HCT116 (cell line): ENCODE results near the gene UPK2. TPM values are rescaled to one million over a fixed set of nuclear protein-coding genes. Genes with fewer than 3 reads are reported as not detected.

ENCODE experiments used
- ATAC-seq: fragments of 200-7000 bp; cut with Tn5 transposase; 2 replicates; pipeline ENCODE4 v1.9.1; 2020; ENCODE audit warnings: mild to moderate bottlenecking, moderate library complexity
- BruUV-seq: library from RNA; stranded (reverse); fragments of 400-500 nt; replicated peaks from 2 replicates; lab custom pipeline; 2021; lab: Mats Ljungman, UMichigan
- CTCF ChIA-PET: fragments of 300-600 bp; sonication (Branson Sonifier 250); formaldehyde crosslinking; loops from one replicate; lab custom pipeline; 2021; ENCODE audit warnings: antibody characterized with exemption; lab: Charles Lee
- POLR2A ChIA-PET: fragments of 300-600, 350-600 bp; sonication (Branson Sonifier 250); formaldehyde crosslinking; loops from one replicate; lab custom pipeline; 2021; ENCODE audit warnings: antibody characterized with exemption; lab: Charles Lee
- RAD21 ChIA-PET, 2 experiments: fragments of 300-600 bp; sonication (Branson Sonifier 250); formaldehyde crosslinking; loops; one replicate each; lab custom pipeline; 2023; ENCODE audit warnings: low total read pairs in 2 of 2; ENCODE audit not compliant: uncharacterized antibody in 2 of 2, unreplicated experiment in 2 of 2, low non-redundant PET in 1 of 2; lab: Charles Lee
- DNase-seq: peaks from one replicate; pipeline ENCODE4 v3.0.0-alpha.2; 2010; ENCODE audit warnings: low read depth, low spot score
- H2AFZ ChIP-seq: fragments of 200-600 bp; shearing (Covaris generic), sonication (generic); 2 replicates; pipeline ENCODE4 v1.6.1; 2017; ENCODE audit warnings: low read depth, mixed run types, mixed read lengths, antibody characterized with exemption, low read length; ENCODE audit not compliant: poor library complexity, severe bottlenecking
- H3K27ac ChIP-seq: 2 replicates; pipeline ENCODE4 v1.5.1; 2012; ENCODE audit warnings: low read depth, low read length
- H3K27me3 ChIP-seq: fragments of 200-600 bp; sonication (generic); 2 replicates; pipeline ENCODE4 v1.6.1; 2016; ENCODE audit warnings: mixed run types, low read length, mixed read lengths; ENCODE audit not compliant: insufficient read depth
- H3K36me3 ChIP-seq, 2 experiments: fragments of 200-500 bp in 1 of 2; fragments of 200-600 bp in 1 of 2; sonication (Bioruptor generic) in 1 of 2; sonication (generic) in 1 of 2; 2 replicates each; pipeline versions ENCODE4 v1.5.1 to v1.6.1; 2014 to 2016; ENCODE audit warnings: low read length in 2 of 2, inconsistent platforms in 1 of 2, mixed read lengths in 1 of 2, mixed run types in 1 of 2; ENCODE audit not compliant: insufficient read depth in 2 of 2, control insufficient read depth in 1 of 2
- H3K4me1 ChIP-seq, 2 experiments: fragments of 200-600 bp in 1 of 2; sonication (generic) in 1 of 2; 2 replicates each; pipeline versions ENCODE4 v1.5.1 to v1.6.1; 2012 to 2017; ENCODE audit warnings: low read length in 2 of 2, inconsistent platforms in 1 of 2, mild to moderate bottlenecking in 1 of 2, mixed read lengths in 1 of 2, mixed run types in 1 of 2, moderate library complexity in 1 of 2; ENCODE audit not compliant: insufficient read depth in 2 of 2, control insufficient read depth in 1 of 2
- H3K4me2 ChIP-seq: fragments of 200-600 bp; sonication (generic); 2 replicates; pipeline ENCODE4 v1.6.1; 2017; ENCODE audit warnings: mixed run types, low read length, mixed read lengths
- H3K4me3 ChIP-seq, 2 experiments: fragments of 200-600 bp in 1 of 2; sonication (generic) in 1 of 2; replicated peaks in 1 of 2; 2 replicates each; pipeline ENCODE4 v1.5.1; 2011 to 2016; ENCODE audit warnings: low read length in 2 of 2, control low read depth in 1 of 2, low read depth in 1 of 2, mild to moderate bottlenecking in 1 of 2, mixed read lengths in 1 of 2, mixed run types in 1 of 2
- H3K79me2 ChIP-seq: fragments of 200-600 bp; sonication (generic); 2 replicates; pipeline ENCODE4 v1.6.1; 2017; ENCODE audit warnings: mild to moderate bottlenecking, mixed run types, low read length, moderate library complexity, mixed read lengths; ENCODE audit not compliant: insufficient read depth
- H3K9ac ChIP-seq: fragments of 200-600 bp; sonication (generic); 2 replicates; pipeline ENCODE4 v1.6.1; 2016; ENCODE audit warnings: low read length, mixed read lengths
- H3K9me2 ChIP-seq: fragments of 200-600 bp; sonication (generic), shearing (Covaris generic); 2 replicates; pipeline ENCODE4 v1.6.1; 2017; ENCODE audit warnings: mixed run types, mild to moderate bottlenecking, moderate library complexity; ENCODE audit not compliant: insufficient read depth
- H3K9me3 ChIP-seq, 2 experiments: fragments of 200-500 bp in 1 of 2; fragments of 200-600 bp in 1 of 2; sonication (Bioruptor generic) in 1 of 2; sonication (generic) in 1 of 2; 2 replicates each; pipeline ENCODE4 v1.6.1; 2014 to 2017; ENCODE audit warnings: low read length in 2 of 2, mixed read lengths in 2 of 2, inconsistent platforms in 1 of 2, low read depth in 1 of 2, mild to moderate bottlenecking in 1 of 2, mixed run types in 1 of 2, moderate library complexity in 1 of 2; ENCODE audit not compliant: control insufficient read depth in 1 of 2, insufficient read depth in 1 of 2
- H4K20me1 ChIP-seq: fragments of 200-600 bp; sonication (generic), shearing (Covaris generic); 2 replicates; pipeline ENCODE4 v1.6.1; 2017; ENCODE audit warnings: mixed run types, mild to moderate bottlenecking, moderate library complexity; ENCODE audit not compliant: insufficient read depth
- FOSL1 ChIP-seq: IDR thresholded peaks from 2 replicates; pipeline ENCODE4 v1.6.1; 2012; ENCODE audit warnings: low read depth
- POLR2A ChIP-seq: IDR thresholded peaks from 2 replicates; pipeline ENCODE4 v1.7.0; 2011; ENCODE audit warnings: borderline replicate concordance; ENCODE audit not compliant: insufficient read depth, insufficient read length; ENCODE audit errors: extremely low read depth
- POLR2AphosphoS5 ChIP-seq: IDR thresholded peaks from 2 replicates; pipeline ENCODE4 v1.6.1; 2011; ENCODE audit warnings: mild to moderate bottlenecking, low read depth, low read length, moderate library complexity
- SIN3A ChIP-seq: IDR thresholded peaks from 2 replicates; pipeline ENCODE4 v1.6.1; 2012; ENCODE audit warnings: low read depth
- ZFX ChIP-seq: fragments of 450-650 bp; IDR thresholded peaks from 2 replicates; pipeline ENCODE4 v1.6.1; 2017
- intact Hi-C: fragments of 100-400 bp; cut with micrococcal nuclease; formaldehyde crosslinking; loops from 2 replicates; pipeline ENCODE4 v1.10.0; 2022
- total RNA-seq: library from RNA; stranded (reverse); gene quantifications from one replicate; pipeline ENCODE4 v1.2.1, GENCODE V29; 2021; ENCODE audit not compliant: unreplicated experiment

UPK2 gene
- total RNA-seq, 1 experiment from 2014 or later: 0.42 TPM

DNA sequence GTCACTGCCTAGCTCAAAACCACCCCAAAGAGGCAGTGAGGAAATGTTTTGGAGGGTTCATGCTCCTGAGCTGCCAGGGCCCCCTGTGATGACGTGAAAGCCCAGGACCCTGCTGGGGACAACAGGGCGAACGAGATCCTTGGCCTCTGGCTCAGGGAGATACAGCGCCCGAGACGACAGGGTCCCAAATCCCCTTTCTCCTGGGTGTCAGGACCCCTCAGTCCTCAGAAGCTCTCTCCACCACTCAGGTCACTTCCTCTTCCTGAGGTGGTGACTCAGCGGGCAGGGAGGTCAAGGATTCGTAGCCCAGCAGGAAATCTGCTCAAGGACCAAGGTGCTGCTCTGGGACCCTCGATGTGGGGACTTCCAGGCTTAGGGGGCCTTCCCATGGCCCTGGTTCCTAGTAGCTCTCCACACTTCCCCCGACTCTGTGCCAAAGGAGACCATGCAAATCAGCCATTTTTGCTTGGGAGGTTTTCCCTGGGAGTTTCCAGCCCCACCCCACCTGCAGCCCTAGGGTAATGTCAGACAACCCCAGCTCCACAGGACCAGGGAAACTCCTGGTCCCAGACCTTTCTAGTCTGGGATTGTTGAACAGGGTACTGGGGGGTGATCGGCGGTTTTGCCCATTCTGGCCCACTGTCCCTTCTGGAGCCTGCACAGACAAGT is 43.2 kb upstream of the UPK2 start:
- TF ChIP-seq ZFX (peak; percentile 17; the same call in 1 of the 2 replicates), POLR2AphosphoS5 (peak; percentile 20; the same call in 1 of the 2 replicates), POLR2A (peak; percentile 12), SIN3A (no peak)
- TF ChIP-seq, all 23 proteins: peak for 3
- peaks cover 83 to 100% of the 10 kb centered on the region in 2 experiments for H3K4me1 ChIP-seq
- ChIA-PET CTCF (interaction anchor here (0.9 to 7.2 kb wide), 7 partner anchors 9 to 223 kb away, joined by 3 to 150 read pairs (median 6); partner anchors contain the start of genes BCL9L and UPK2), POLR2A (interaction anchor here (0.8 to 2.8 kb wide), 8 partner anchors 105 to 292 kb away, joined by 3 to 12 read pairs (median 5); partner anchors contain the start of genes DDX6, HMBS and RPS25), RAD21 (interaction anchor here (0.8 to 2.0 kb wide), 6 partner anchors 8 to 15 kb away, joined by 3 to 7 read pairs (median 4); partner anchors contain the start of gene BCL9L (in 1 of the 2))
- H3K27me3 ChIP-seq: no peaks in the 10 kb centered on the region
- H4K20me1 ChIP-seq: no peaks in the 10 kb centered on the region
- H3K36me3 ChIP-seq: peaks cover 0 to 13% of the 10 kb centered on the region in 2 experiments; a peak in 1 of 4 replicates
- H2AFZ ChIP-seq: no peak overlapping the region
- H3K4me3 ChIP-seq: peak overlapping the region; percentile 40 to 58
- intact Hi-C loops: loop anchor here (1.0 to 5.0 kb wide), 2 partner anchors 15 to 104 kb away; partner anchors contain the start of genes RPS25 and TRAPPC4
- peak overlapping the region; percentile 100 for H3K27ac ChIP-seq
- H3K9me3 ChIP-seq: no peaks in the 10 kb centered on the region
- peak overlapping the region; percentile 91 for H3K9ac ChIP-seq
- peak overlapping the region; percentile 100 for H3K4me2 ChIP-seq
- ATAC-seq (no peak), DNase-seq (no peak)
- peaks cover 86% of the 10 kb centered on the region for H3K79me2 ChIP-seq
- BruUV-seq: TSS peak; percentile 60
- no peaks in the 10 kb centered on the region for H3K9me2 ChIP-seq

DNA sequence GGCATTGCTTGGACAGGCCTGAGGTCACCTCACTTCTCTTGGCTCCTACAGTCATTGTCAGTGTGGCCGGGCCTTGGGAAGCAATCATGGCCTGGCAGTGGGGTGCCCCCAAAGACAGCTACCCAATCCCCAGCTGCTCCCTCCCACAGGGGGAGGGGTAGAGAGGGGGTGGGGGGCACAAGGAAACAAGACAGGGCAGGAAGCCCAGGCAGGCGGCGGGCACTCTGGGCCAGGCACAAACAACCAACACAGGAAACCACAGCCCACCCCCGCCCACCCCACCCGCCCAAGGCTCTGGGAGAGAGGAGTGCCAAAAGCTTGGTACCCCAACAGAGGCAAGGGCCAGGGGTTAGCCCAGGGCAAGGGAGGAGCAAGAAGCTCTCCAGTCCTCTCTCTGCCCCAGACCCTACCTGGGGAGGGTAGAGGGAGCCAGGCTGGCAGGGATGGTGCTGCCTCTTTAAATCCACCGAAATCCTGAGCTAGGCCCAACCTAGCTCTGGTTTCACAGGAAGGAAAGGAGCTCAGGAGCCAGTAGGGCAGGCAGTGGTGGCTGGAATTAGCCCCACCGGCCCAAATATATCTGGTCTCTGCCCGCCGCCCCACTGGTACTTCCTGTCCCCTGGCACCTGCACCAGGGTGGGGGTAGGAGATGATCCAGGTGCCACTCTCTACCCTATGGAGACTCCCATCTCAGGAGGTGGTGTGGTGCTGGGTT is 42.5 kb upstream of the UPK2 start:
- intact Hi-C loops: loop anchor here (5.0 kb wide), 1 partner anchor 104 kb away; the partner anchor contains the start of genes RPS25 and TRAPPC4
- BruUV-seq: no TSS peak
- H3K9me2 ChIP-seq: no peaks in the 10 kb centered on the region
- H3K36me3 ChIP-seq: peaks cover 0 to 8% of the 10 kb centered on the region in 2 experiments; a peak in 1 of 4 replicates
- peak overlapping the region; percentile 100 for H3K4me2 ChIP-seq
- ATAC-seq: no peak
- no peaks in the 10 kb centered on the region for H4K20me1 ChIP-seq
- H3K79me2 ChIP-seq: peaks cover 86% of the 10 kb centered on the region
- no peak for DNase-seq
- H3K4me3 ChIP-seq: peak overlapping the region; percentile 40 to 58
- ChIA-PET POLR2A (interaction anchor here (0.6 to 2.8 kb wide), 6 partner anchors 45 to 189 kb away, joined by 3 to 12 read pairs (median 5); partner anchors contain the start of genes DDX6 and HMBS), CTCF (interaction anchor here (1.0 to 7.2 kb wide), 4 partner anchors 9 to 43 kb away, joined by 5 to 150 read pairs (median 6); partner anchors contain the start of genes BCL9L and UPK2), RAD21 (interaction anchor here in 1 of 2 experiments (0.5 to 0.9 kb wide), 2 partner anchors 14 to 208 kb away, joined by 3 read pairs; no protein-coding TSS in a partner anchor)
- H3K27me3 ChIP-seq: no peaks in the 10 kb centered on the region
- H3K27ac ChIP-seq: peak overlapping the region; percentile 100
- TF ChIP-seq SIN3A (no peak), POLR2AphosphoS5 (peak; percentile 28; the same call in 1 of the 2 replicates), FOSL1 (no peak)
- H3K9ac ChIP-seq: peak overlapping the region; percentile 91
- H2AFZ ChIP-seq: no peak overlapping the region
- no peaks in the 10 kb centered on the region for H3K9me3 ChIP-seq
- peaks cover 81 to 100% of the 10 kb centered on the region in 2 experiments for H3K4me1 ChIP-seq
